Thyroid gland (tissue), 4 donors: ENCODE measurements around the gene AMDHD1.

ENCODE experiments used
- POLR2A ChIP-seq, 2 donors: fragments of 450-650 bp; IDR thresholded peaks; one replicate each; pipeline ENCODE4 v1.6.1; 2017; ENCODE audit warnings: antibody characterized with exemption in 2 of 2, mild to moderate bottlenecking in 2 of 2, moderate library complexity in 1 of 2
- TF ChIP-seq, protein P1 (sequence below), 6 experiments: fragments of 200-600 bp in 3 of 6; fragments of 450-650 bp in 3 of 6; sonication (generic) in 3 of 6; IDR thresholded peaks; one replicate each; pipeline ENCODE4 v1.5.1; 2016 to 2019; ENCODE audit warnings: antibody characterized with exemption in 6 of 6, mild to moderate bottlenecking in 2 of 6, inconsistent platforms in 1 of 6, moderate library complexity in 1 of 6

DNA sequence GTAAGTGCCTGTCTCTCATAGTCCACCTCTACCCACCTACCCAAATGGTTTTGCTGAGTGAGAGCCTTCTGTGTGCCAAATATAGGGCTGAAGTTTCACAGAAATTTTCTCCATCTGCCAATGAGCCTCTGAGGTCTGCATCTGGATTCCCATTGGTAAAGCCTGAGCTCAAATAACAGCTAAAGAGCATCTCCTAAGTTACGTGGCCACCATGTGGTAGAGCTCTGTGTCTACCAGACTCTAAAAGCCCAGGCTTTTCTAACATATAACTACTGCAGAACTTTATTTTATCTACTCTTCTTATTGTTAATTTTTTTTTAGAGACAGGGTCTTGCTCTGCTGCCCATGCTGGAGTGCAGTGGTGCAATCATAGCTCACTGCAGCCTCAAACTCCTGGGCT is 16.0 kb downstream of the AMDHD1 start:
- TF ChIP-seq, protein P1, sequence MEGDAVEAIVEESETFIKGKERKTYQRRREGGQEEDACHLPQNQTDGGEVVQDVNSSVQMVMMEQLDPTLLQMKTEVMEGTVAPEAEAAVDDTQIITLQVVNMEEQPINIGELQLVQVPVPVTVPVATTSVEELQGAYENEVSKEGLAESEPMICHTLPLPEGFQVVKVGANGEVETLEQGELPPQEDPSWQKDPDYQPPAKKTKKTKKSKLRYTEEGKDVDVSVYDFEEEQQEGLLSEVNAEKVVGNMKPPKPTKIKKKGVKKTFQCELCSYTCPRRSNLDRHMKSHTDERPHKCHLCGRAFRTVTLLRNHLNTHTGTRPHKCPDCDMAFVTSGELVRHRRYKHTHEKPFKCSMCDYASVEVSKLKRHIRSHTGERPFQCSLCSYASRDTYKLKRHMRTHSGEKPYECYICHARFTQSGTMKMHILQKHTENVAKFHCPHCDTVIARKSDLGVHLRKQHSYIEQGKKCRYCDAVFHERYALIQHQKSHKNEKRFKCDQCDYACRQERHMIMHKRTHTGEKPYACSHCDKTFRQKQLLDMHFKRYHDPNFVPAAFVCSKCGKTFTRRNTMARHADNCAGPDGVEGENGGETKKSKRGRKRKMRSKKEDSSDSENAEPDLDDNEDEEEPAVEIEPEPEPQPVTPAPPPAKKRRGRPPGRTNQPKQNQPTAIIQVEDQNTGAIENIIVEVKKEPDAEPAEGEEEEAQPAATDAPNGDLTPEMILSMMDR (IDR thresholded peaks at IDR 0.05) = no peak
- TF ChIP-seq POLR2A (IDR thresholded peaks at IDR 0.05) = no peak
